SK-N-SH treated with all-trans-retinoic acid at 6 μM for 48 hours (cell line): ENCODE measurements around the gene CTCF.

ENCODE experiments used
- ATAC-seq: fragments of 200-7000 bp; cut with Tn5 transposase; 3 replicates; pipeline ENCODE4 v1.9.1; 2020; ENCODE audit warnings: mild to moderate bottlenecking, moderate library complexity
- ARNTL ChIP-seq: fragments of 450-650 bp; formaldehyde crosslinking; IDR thresholded peaks from 2 replicates; pipeline ENCODE4 v1.5.0; 2020; ENCODE audit warnings: low read depth, mild to moderate bottlenecking, moderate library complexity, borderline replicate concordance
- BACH2 ChIP-seq: fragments of 250-450 bp; sonication (Bioruptor Pico); IDR thresholded peaks from 2 replicates; pipeline ENCODE4 v1.9.0; 2021; ENCODE audit warnings: mild to moderate bottlenecking, borderline replicate concordance
- CSDC2 ChIP-seq: fragments of 250-450 bp; sonication (Bioruptor Pico); IDR thresholded peaks from 2 replicates; pipeline ENCODE4 v1.5.0; 2020; ENCODE audit warnings: mild to moderate bottlenecking, moderate library complexity
- ESRRG ChIP-seq: fragments of 250-450 bp; sonication (Bioruptor Pico); IDR thresholded peaks from 2 replicates; pipeline ENCODE4 v1.6.1; 2021; ENCODE audit warnings: mild to moderate bottlenecking
- GLIS3 ChIP-seq: fragments of 250-450 bp; sonication (Bioruptor Pico); IDR thresholded peaks from 2 replicates; pipeline ENCODE4 v1.5.0; 2020; ENCODE audit warnings: mild to moderate bottlenecking, moderate library complexity
- ISL1 ChIP-seq: fragments of 250-450 bp; sonication (Bioruptor Pico); IDR thresholded peaks from 2 replicates; pipeline ENCODE4 v2.1.2; 2022; ENCODE audit warnings: mild to moderate bottlenecking, moderate library complexity
- OSR1 ChIP-seq: fragments of 250-450 bp; sonication (Bioruptor Pico); IDR thresholded peaks from 2 replicates; pipeline ENCODE4 v1.8.0; 2022; ENCODE audit warnings: moderate library complexity, mild to moderate bottlenecking, inconsistent platforms
- PPARA ChIP-seq: fragments of 250-450 bp; sonication (Bioruptor Pico); IDR thresholded peaks from 2 replicates; pipeline ENCODE4 v1.5.0; 2020; ENCODE audit warnings: mild to moderate bottlenecking, borderline replicate concordance
- RARB ChIP-seq: fragments of 250-450 bp; sonication (Bioruptor Pico); IDR thresholded peaks from 2 replicates; pipeline ENCODE4 v1.8.0; 2021; ENCODE audit warnings: mild to moderate bottlenecking, moderate library complexity
- SNAI2 ChIP-seq: fragments of 250-450 bp; sonication (Bioruptor Pico); IDR thresholded peaks from 2 replicates; pipeline ENCODE4 v1.5.0; 2020; ENCODE audit warnings: mild to moderate bottlenecking, moderate library complexity
- TCF4 ChIP-seq: fragments of 250-450 bp; sonication (Bioruptor Pico); IDR thresholded peaks from 2 replicates; pipeline ENCODE4 v1.8.0; 2021; ENCODE audit warnings: mild to moderate bottlenecking, moderate library complexity, borderline replicate concordance
- TOX ChIP-seq: fragments of 250-450 bp; sonication (Bioruptor Pico); IDR thresholded peaks from 2 replicates; pipeline ENCODE4 v1.8.0; 2021; ENCODE audit warnings: mild to moderate bottlenecking, moderate library complexity, borderline replicate concordance
- ZC3H10 ChIP-seq: fragments of 250-450 bp; sonication (Bioruptor Pico); IDR thresholded peaks from 2 replicates; pipeline ENCODE4 v1.5.1; 2021; ENCODE audit warnings: mild to moderate bottlenecking, moderate library complexity
- ZFP3 ChIP-seq: fragments of 250-450 bp; sonication (Bioruptor Pico); IDR thresholded peaks from 2 replicates; pipeline ENCODE4 v1.5.0; 2020; ENCODE audit warnings: mild to moderate bottlenecking, moderate library complexity
- ZFP30 ChIP-seq: fragments of 450-650 bp; formaldehyde crosslinking; IDR thresholded peaks from 2 replicates; pipeline ENCODE4 v1.5.0; 2022; ENCODE audit warnings: mild to moderate bottlenecking, moderate library complexity
- ZNF565 ChIP-seq: fragments of 450-650 bp; formaldehyde crosslinking; conservative IDR thresholded peaks from 2 replicates; pipeline ENCODE4 v1.5.0; 2020; ENCODE audit warnings: low read depth, mild to moderate bottlenecking, moderate library complexity
- ZNF70 ChIP-seq: fragments of 450-650 bp; formaldehyde crosslinking; IDR thresholded peaks from 2 replicates; pipeline ENCODE4 v1.5.0; 2020; ENCODE audit warnings: mild to moderate bottlenecking, moderate library complexity
- ZNF8 ChIP-seq: fragments of 450-650 bp; formaldehyde crosslinking; IDR thresholded peaks from 2 replicates; pipeline ENCODE4 v1.5.0; 2020; ENCODE audit warnings: mild to moderate bottlenecking, moderate library complexity
- TF ChIP-seq, protein P1 (sequence below): fragments of 250-450 bp; sonication (Bioruptor Pico); IDR thresholded peaks from 2 replicates; pipeline ENCODE4 v1.5.0; 2020; ENCODE audit warnings: mild to moderate bottlenecking, moderate library complexity
- TF ChIP-seq, protein P2 (sequence below): fragments of 250-450 bp; sonication (Bioruptor Pico); IDR thresholded peaks from 2 replicates; pipeline ENCODE4 v1.8.0; 2021; ENCODE audit warnings: low read depth, mild to moderate bottlenecking, moderate library complexity, borderline replicate concordance
- TF ChIP-seq, protein P3 (sequence below): fragments of 250-450 bp; sonication (Bioruptor Pico); IDR thresholded peaks from 2 replicates; pipeline ENCODE4 v1.5.1; 2020; ENCODE audit warnings: low read depth, mild to moderate bottlenecking, moderate library complexity
- TF ChIP-seq, protein P4 (sequence below): fragments of 250-450 bp; sonication (Bioruptor Pico); IDR thresholded peaks from 2 replicates; pipeline ENCODE4 v1.8.0; 2020; ENCODE audit warnings: mild to moderate bottlenecking, moderate library complexity, borderline replicate concordance

Gene CTCF

DNA sequence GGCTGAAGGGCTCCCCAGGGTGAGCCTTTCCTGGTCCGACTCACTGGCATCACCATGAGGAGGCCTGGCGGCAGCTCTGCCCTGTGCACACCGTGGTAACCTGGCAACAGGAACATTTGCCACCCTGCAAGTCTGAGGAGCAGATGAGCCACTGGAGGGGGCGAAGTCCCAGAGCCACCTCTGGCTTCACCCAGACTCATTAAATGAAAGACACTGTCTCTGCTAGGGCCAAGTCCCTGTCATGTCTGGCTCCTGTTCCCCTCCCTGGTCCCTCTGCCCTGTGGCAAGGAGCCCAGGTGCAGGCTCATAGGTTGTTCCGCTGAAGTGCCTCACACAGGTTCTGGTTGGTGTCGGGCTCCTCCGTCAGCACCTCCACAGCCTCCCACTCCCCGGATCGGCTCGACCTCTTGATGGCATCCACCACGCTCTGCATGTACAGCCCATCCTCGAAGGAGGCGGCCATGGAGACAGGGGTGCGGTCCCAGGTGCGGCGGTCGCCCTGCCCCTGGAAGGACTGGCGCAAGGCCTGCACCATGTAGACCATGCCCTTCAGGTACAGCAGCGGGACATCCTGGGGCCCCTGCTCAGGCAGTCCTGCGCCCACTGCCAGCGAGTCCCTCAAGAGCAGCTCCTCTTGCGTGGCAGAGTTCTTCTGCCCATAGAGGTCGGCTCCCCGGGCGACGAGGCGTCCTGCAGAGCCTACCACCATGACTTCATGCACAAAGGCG is 112.7 kb downstream of the CTCF start:
- TF ChIP-seq ZNF70 (CRISPR knock-in tag) = no peak
- no peak for TF ChIP-seq PPARA (CRISPR knock-in tag)
- TF ChIP-seq, protein P1, sequence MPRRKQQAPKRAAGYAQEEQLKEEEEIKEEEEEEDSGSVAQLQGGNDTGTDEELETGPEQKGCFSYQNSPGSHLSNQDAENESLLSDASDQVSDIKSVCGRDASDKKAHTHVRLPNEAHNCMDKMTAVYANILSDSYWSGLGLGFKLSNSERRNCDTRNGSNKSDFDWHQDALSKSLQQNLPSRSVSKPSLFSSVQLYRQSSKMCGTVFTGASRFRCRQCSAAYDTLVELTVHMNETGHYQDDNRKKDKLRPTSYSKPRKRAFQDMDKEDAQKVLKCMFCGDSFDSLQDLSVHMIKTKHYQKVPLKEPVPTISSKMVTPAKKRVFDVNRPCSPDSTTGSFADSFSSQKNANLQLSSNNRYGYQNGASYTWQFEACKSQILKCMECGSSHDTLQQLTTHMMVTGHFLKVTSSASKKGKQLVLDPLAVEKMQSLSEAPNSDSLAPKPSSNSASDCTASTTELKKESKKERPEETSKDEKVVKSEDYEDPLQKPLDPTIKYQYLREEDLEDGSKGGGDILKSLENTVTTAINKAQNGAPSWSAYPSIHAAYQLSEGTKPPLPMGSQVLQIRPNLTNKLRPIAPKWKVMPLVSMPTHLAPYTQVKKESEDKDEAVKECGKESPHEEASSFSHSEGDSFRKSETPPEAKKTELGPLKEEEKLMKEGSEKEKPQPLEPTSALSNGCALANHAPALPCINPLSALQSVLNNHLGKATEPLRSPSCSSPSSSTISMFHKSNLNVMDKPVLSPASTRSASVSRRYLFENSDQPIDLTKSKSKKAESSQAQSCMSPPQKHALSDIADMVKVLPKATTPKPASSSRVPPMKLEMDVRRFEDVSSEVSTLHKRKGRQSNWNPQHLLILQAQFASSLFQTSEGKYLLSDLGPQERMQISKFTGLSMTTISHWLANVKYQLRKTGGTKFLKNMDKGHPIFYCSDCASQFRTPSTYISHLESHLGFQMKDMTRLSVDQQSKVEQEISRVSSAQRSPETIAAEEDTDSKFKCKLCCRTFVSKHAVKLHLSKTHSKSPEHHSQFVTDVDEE = no peak
- no peak for TF ChIP-seq RARB (CRISPR knock-in tag)
- TF ChIP-seq OSR1 = no peak
- TF ChIP-seq ZFP30 = no peak
- no peak for TF ChIP-seq ZNF565
- TF ChIP-seq TCF4 (CRISPR knock-in tag) = no peak
- no peak for TF ChIP-seq ZFP3 (CRISPR knock-in tag)
- TF ChIP-seq, protein P2, sequence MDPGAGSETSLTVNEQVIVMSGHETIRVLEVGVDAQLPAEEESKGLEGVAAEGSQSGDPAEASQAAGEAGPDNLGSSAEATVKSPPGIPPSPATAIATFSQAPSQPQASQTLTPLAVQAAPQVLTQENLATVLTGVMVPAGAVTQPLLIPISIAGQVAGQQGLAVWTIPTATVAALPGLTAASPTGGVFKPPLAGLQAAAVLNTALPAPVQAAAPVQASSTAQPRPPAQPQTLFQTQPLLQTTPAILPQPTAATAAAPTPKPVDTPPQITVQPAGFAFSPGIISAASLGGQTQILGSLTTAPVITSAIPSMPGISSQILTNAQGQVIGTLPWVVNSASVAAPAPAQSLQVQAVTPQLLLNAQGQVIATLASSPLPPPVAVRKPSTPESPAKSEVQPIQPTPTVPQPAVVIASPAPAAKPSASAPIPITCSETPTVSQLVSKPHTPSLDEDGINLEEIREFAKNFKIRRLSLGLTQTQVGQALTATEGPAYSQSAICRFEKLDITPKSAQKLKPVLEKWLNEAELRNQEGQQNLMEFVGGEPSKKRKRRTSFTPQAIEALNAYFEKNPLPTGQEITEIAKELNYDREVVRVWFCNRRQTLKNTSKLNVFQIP (CRISPR knock-in tag) = no peak
- TF ChIP-seq ZC3H10 = no peak
- no peak for TF ChIP-seq TOX
- TF ChIP-seq, protein P3, sequence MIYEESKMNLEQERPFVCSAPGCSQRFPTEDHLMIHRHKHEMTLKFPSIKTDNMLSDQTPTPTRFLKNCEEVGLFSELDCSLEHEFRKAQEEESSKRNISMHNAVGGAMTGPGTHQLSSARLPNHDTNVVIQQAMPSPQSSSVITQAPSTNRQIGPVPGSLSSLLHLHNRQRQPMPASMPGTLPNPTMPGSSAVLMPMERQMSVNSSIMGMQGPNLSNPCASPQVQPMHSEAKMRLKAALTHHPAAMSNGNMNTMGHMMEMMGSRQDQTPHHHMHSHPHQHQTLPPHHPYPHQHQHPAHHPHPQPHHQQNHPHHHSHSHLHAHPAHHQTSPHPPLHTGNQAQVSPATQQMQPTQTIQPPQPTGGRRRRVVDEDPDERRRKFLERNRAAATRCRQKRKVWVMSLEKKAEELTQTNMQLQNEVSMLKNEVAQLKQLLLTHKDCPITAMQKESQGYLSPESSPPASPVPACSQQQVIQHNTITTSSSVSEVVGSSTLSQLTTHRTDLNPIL = no peak
- no peak for TF ChIP-seq ISL1 (CRISPR knock-in tag)
- TF ChIP-seq ARNTL (CRISPR knock-in tag) = no peak
- TF ChIP-seq BACH2 (CRISPR knock-in tag) = no peak
- TF ChIP-seq, protein P4, sequence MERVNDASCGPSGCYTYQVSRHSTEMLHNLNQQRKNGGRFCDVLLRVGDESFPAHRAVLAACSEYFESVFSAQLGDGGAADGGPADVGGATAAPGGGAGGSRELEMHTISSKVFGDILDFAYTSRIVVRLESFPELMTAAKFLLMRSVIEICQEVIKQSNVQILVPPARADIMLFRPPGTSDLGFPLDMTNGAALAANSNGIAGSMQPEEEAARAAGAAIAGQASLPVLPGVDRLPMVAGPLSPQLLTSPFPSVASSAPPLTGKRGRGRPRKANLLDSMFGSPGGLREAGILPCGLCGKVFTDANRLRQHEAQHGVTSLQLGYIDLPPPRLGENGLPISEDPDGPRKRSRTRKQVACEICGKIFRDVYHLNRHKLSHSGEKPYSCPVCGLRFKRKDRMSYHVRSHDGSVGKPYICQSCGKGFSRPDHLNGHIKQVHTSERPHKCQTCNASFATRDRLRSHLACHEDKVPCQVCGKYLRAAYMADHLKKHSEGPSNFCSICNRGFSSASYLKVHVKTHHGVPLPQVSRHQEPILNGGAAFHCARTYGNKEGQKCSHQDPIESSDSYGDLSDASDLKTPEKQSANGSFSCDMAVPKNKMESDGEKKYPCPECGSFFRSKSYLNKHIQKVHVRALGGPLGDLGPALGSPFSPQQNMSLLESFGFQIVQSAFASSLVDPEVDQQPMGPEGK (CRISPR knock-in tag) = no peak
- ATAC-seq = peak; percentile 47

DNA sequence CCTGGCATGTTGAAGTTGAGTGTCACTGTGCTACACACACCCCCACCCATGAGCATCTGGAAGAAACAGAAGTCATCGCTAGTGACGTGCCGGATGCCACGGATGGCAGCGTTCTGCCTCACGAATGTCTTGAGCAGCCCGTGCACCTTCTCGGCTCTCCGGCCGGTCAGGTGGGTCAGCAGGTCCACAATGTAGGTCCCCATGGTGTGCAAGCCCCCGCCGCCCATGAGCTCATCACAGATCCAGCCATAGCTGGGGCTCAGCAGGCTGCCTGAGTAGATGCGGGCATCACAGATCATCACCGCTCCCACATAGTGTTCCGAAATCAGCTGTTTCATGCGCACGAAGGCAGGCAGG is 113.2 kb downstream of the CTCF start:
- TF ChIP-seq TCF4 (CRISPR knock-in tag) = no peak
- TF ChIP-seq PPARA (CRISPR knock-in tag) = no peak
- TF ChIP-seq GLIS3 (CRISPR knock-in tag) = no peak
- no peak for TF ChIP-seq BACH2 (CRISPR knock-in tag)
- TF ChIP-seq ESRRG (CRISPR knock-in tag) = no peak
- no peak for TF ChIP-seq ZNF565
- TF ChIP-seq ZNF70 (CRISPR knock-in tag) = no peak
- no peak for TF ChIP-seq TOX
- no peak for TF ChIP-seq OSR1
- TF ChIP-seq ZFP3 (CRISPR knock-in tag) = no peak
- TF ChIP-seq RARB (CRISPR knock-in tag) = no peak
- TF ChIP-seq ZFP30 = no peak
- TF ChIP-seq CSDC2 (CRISPR knock-in tag) = no peak
- no peak for TF ChIP-seq ZC3H10
- TF ChIP-seq, protein P3 = no peak
- no peak for TF ChIP-seq ZNF8 (CRISPR knock-in tag)
- no peak for ATAC-seq

DNA sequence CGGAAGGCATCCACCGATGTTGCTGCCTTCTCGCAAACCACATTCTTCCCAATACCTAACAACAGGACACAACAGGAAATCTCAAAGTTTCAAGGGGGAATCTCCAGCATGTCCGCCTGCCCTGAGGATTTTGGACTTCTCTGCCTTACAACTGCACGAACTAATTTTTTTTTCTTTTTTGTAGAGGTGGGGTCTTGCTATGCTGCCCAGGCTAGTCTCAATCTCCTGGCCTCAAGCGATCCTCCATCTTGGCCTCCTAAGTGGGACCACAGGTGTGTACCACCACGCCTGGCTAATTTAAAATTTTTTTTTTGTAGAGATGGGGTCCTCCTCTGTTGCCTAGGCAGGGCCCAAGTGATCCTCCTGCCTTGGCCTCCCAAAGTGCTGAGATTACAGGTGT is 113.7 kb downstream of the CTCF start:
- TF ChIP-seq ZNF8 (CRISPR knock-in tag) (no peak), ZNF70 (CRISPR knock-in tag) (no peak), SNAI2 (CRISPR knock-in tag) (no peak), ESRRG (CRISPR knock-in tag) (no peak), TOX (no peak), TCF4 (CRISPR knock-in tag) (no peak), PPARA (CRISPR knock-in tag) (no peak), ZNF565 (no peak), RARB (CRISPR knock-in tag) (no peak), ZFP30 (no peak), ZC3H10 (no peak), GLIS3 (CRISPR knock-in tag) (no peak), ARNTL (CRISPR knock-in tag) (no peak), CSDC2 (CRISPR knock-in tag) (no peak)
- TF ChIP-seq, protein P1 = no peak
- TF ChIP-seq, protein P2 (CRISPR knock-in tag) = no peak
- TF ChIP-seq, all 23 proteins: peak for 0
- ATAC-seq = no peak
